ENCODE data around the gene ANKRD63. TPM values are rescaled to one million over a fixed set of nuclear protein-coding genes. Genes with fewer than 3 reads are reported as not detected.

The ANKRD63 gene
- total RNA-seq, 1 donor from 2014 or later: not detected

DNA sequence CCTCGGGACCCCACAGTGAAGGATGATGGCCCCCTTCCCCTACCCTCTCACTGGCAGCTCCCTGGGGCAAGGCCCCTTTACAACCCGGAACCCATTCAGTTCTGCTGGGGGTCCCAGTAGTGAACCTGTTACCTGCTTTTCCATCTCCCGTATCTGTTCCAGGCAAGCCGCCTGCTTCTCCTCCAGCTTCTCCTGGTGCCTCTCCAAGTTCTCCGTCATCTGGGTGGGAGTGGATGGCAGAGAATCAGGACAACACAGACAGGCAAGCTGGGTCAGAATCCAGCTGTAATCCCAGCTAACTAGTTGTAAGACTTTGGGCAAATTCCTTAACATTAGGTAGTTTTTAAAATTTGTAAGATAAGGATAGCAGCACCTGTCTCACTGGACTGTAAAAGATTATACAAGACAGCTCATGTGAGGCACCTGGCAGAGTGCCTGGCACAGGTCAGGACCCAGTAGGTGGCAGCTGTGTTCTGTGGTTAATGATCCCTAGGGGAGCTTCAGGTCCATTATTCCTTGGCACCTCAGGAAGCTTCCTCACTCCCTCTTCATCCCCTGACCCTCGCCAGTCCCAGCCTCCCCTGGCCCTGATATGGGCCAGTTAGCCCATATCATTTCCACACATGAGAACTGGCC lies 6.4 kb upstream of the ANKRD63 start:
- intact Hi-C loops (cut with micrococcal nuclease): loop anchor here (10.0 kb wide), 1 partner anchor 136 kb away; no protein-coding TSS in a partner anchor
- H3K27ac ChIP-seq (replicated peaks): no peak overlapping the region
- TF ChIP-seq, protein P1, sequence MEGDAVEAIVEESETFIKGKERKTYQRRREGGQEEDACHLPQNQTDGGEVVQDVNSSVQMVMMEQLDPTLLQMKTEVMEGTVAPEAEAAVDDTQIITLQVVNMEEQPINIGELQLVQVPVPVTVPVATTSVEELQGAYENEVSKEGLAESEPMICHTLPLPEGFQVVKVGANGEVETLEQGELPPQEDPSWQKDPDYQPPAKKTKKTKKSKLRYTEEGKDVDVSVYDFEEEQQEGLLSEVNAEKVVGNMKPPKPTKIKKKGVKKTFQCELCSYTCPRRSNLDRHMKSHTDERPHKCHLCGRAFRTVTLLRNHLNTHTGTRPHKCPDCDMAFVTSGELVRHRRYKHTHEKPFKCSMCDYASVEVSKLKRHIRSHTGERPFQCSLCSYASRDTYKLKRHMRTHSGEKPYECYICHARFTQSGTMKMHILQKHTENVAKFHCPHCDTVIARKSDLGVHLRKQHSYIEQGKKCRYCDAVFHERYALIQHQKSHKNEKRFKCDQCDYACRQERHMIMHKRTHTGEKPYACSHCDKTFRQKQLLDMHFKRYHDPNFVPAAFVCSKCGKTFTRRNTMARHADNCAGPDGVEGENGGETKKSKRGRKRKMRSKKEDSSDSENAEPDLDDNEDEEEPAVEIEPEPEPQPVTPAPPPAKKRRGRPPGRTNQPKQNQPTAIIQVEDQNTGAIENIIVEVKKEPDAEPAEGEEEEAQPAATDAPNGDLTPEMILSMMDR (IDR thresholded peaks at IDR 0.05; ENCODE audit: borderline replicate concordance): peak; percentile 42

DNA sequence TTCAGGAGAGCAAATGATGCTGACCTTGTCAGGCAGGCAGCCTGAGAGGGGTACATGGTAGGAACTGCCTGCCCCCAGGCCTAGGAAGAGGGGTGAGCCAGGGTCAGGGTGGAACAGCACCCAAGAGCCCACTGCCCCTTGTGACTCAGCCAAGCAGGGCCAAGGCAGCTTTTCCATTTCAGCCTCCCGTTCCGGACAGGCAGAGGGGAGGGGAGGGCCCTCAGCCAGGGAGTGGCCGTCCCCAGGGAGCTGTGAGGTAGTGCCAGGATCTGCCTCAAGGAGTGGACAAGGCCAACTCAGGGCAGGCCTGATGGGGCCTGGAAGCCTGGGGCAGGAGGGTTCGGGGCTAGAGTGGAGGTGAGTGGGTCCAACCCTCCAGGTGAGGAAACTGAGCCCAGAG lies 5.1 kb upstream of the ANKRD63 start:
- no peak for DNase-seq
- peaks cover 67% of the 10 kb centered on the region for H3K4me1 ChIP-seq
- TF ChIP-seq, protein P1 (IDR thresholded peaks at IDR 0.05; ENCODE audit: borderline replicate concordance): no peak

More for the DNA sequence above, 6.4 kb upstream of the ANKRD63 start:
- Histone ChIP-seq H3K36me3 (no peaks in the 10 kb centered on the region), H3K9me3 (replicated peaks) (no peaks in the 10 kb centered on the region), H3K4me3 (no peak overlapping the region), H3K27me3 (ENCODE audit: low read depth) (peaks cover 24% of the 10 kb centered on the region), H3K4me1 (peaks cover 62% of the 10 kb centered on the region)
- no peak for DNase-seq

DNA sequence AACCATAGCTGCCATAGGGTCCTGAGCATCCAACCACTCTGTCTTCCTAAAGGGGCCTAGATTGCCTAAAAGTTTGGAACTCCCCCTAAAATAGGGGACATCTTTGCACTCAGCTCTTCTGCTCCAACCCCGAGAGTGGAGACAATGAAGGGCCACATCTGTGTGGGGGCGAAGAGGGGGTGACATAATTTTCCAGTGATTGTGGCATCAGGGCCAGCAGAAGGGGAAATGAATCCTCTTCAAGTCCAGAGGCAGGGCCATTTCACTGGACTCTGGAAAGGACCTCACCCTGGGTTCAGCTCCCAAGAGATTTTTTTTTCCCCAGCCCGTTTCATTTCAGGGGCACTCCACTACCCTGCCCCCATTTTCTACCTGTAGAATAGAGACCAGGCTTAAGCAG lies 4.6 kb upstream of the ANKRD63 start:
- H3K4me1 ChIP-seq: peaks cover 67% of the 10 kb centered on the region
- H3K4me3 ChIP-seq: no peak overlapping the region
- DNase-seq: no peak
- no peak overlapping the region for H3K27ac ChIP-seq (replicated peaks)
- H3K27me3 ChIP-seq (ENCODE audit: low read depth): peaks cover 35% of the 10 kb centered on the region
- intact Hi-C loops (cut with micrococcal nuclease): loop anchor here (10.0 kb wide), 1 partner anchor 137 kb away; no protein-coding TSS in a partner anchor
- H3K9me3 ChIP-seq (replicated peaks): no peaks in the 10 kb centered on the region
- H3K36me3 ChIP-seq: no peaks in the 10 kb centered on the region
- TF ChIP-seq, protein P1 (IDR thresholded peaks at IDR 0.05; ENCODE audit: borderline replicate concordance): no peak

More for the DNA sequence above, 5.1 kb upstream of the ANKRD63 start:
- Histone ChIP-seq H3K9me3 (replicated peaks) (no peaks in the 10 kb centered on the region), H3K4me3 (no peak overlapping the region), H3K36me3 (no peaks in the 10 kb centered on the region), H3K27me3 (ENCODE audit: low read depth) (peaks cover 31% of the 10 kb centered on the region), H3K27ac (replicated peaks) (no peak overlapping the region)
- intact Hi-C loops (cut with micrococcal nuclease): loop anchor here (10.0 kb wide), 1 partner anchor 137 kb away; no protein-coding TSS in a partner anchor

DNA sequence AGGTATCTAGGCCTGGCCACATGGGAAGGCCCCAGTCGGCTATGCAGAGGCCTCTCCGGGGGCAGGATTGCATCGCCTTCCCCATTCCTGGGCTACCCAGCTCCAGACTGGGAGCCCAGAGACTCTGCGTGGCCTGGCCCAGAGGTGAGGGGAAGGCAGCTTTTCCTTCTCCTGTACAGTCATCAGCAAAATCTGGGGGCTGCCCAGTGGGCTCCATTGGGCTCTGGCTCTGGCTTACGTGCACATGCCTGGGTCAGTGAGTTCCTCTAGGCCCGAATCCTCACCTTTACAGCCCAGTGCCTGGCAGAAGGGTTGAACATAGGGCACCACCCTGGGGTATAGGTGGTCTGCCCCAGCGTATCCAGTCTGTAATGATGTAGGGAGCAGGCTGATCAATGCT lies 3.9 kb upstream of the ANKRD63 start:
- H3K4me1 ChIP-seq: peaks cover 67% of the 10 kb centered on the region
- TF ChIP-seq, protein P1 (IDR thresholded peaks at IDR 0.05; ENCODE audit: borderline replicate concordance): no peak
- no peak for DNase-seq
- no peaks in the 10 kb centered on the region for H3K9me3 ChIP-seq (replicated peaks)
- intact Hi-C loops (cut with micrococcal nuclease): loop anchor here (10.0 kb wide), 1 partner anchor 138 kb away; no protein-coding TSS in a partner anchor
- no peaks in the 10 kb centered on the region for H3K36me3 ChIP-seq
- no peak overlapping the region for H3K4me3 ChIP-seq
- peaks cover 38% of the 10 kb centered on the region for H3K27me3 ChIP-seq (ENCODE audit: low read depth)
- H3K27ac ChIP-seq (replicated peaks): no peak overlapping the region

DNA sequence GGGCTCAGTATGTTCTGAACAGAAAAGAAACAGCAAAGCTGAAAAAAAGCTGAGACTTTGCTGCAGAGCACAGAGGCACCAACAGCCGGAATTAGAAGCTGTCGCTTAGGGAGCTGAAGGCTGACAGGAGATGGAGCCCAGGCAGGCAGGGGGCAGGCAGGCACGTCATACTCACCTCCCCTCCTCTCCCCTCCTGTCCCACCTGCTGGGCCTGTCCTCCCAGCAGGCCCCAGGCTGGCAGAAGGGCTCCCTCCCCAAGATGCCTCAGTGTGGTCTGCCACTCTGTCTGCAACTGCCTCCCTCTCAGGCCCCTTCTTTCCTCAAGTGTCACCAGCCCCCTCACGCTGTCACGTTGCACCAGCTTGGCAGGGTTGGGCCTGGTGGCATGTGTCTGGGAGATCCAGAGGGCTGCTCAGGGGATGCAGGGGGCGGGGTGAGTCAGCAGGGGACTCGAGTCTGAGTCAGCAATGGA lies 3.2 kb upstream of the ANKRD63 start:
- intact Hi-C loops (cut with micrococcal nuclease): loop anchor here (10.0 kb wide), 1 partner anchor 139 kb away; no protein-coding TSS in a partner anchor
- DNase-seq: no peak
- H3K36me3 ChIP-seq: no peaks in the 10 kb centered on the region
- H3K4me1 ChIP-seq: peaks cover 65% of the 10 kb centered on the region
- peak overlapping the region; percentile 62 for H3K27ac ChIP-seq (replicated peaks)
- no peak overlapping the region for H3K4me3 ChIP-seq
- peaks cover 40% of the 10 kb centered on the region for H3K27me3 ChIP-seq (ENCODE audit: low read depth)
- TF ChIP-seq, protein P1 (IDR thresholded peaks at IDR 0.05; ENCODE audit: borderline replicate concordance): no peak
- no peaks in the 10 kb centered on the region for H3K9me3 ChIP-seq (replicated peaks)
